Mucosa of rectum (tissue), 2 donors: Measurements from ENCODE around the gene MYH13.

ENCODE experiments used
- H3K27ac ChIP-seq, 2 donors: one replicate each; pipeline ENCODE4 v1.7.0; 2013; ENCODE audit warnings: inconsistent platforms in 2 of 2, low read depth in 2 of 2, low read length in 2 of 2
- H3K27me3 ChIP-seq, 2 donors: one replicate each; pipeline ENCODE4 v1.7.0; 2013; ENCODE audit warnings: low read length in 2 of 2; ENCODE audit not compliant: control insufficient read depth in 2 of 2, insufficient read depth in 2 of 2
- H3K36me3 ChIP-seq, 2 donors: one replicate each; pipeline ENCODE4 v1.7.0; 2013; ENCODE audit warnings: low read length in 2 of 2; ENCODE audit not compliant: control insufficient read depth in 2 of 2, insufficient read depth in 2 of 2
- H3K4me1 ChIP-seq, 2 donors: one replicate each; pipeline ENCODE4 v1.7.0; 2013; ENCODE audit warnings: low read length in 2 of 2, mild to moderate bottlenecking in 1 of 2; ENCODE audit not compliant: control insufficient read depth in 2 of 2, insufficient read depth in 2 of 2
- H3K4me3 ChIP-seq, 2 donors: one replicate each; pipeline ENCODE4 v1.7.0; 2013; ENCODE audit warnings: low read length in 2 of 2
- H3K9ac ChIP-seq, 2 donors: one replicate each; pipeline ENCODE4 v1.7.0; 2013; ENCODE audit warnings: low read length in 2 of 2, low read depth in 1 of 2, mild to moderate bottlenecking in 1 of 2
- H3K9me3 ChIP-seq, 2 donors: one replicate each; pipeline ENCODE4 v1.7.0; 2013; ENCODE audit warnings: low read length in 2 of 2; ENCODE audit not compliant: control insufficient read depth in 2 of 2
- donor health status: healthy.
- donor health status: Normal muscosa, but diverticular disease.

MYH13 gene

GRCh38 chr17:10327640-10328039, 45.2 kb downstream of the MYH13 start:
- H3K27me3 ChIP-seq = no peaks in the 10 kb centered on the region
- no peaks in the 10 kb centered on the region for H3K4me1 ChIP-seq
- H3K9me3 ChIP-seq = no peaks in the 10 kb centered on the region
- no peaks in the 10 kb centered on the region for H3K36me3 ChIP-seq
- H3K27ac ChIP-seq = no peak overlapping the region
- no peak overlapping the region for H3K9ac ChIP-seq
- no peak overlapping the region for H3K4me3 ChIP-seq

GRCh38 chr17:10325031-10325695, 47.6 kb downstream of the MYH13 start:
- no peak overlapping the region for H3K27ac ChIP-seq
- H3K4me3 ChIP-seq = no peak overlapping the region
- H3K4me1 ChIP-seq = no peaks in the 10 kb centered on the region
- H3K36me3 ChIP-seq = no peaks in the 10 kb centered on the region
- H3K27me3 ChIP-seq = no peaks in the 10 kb centered on the region
- H3K9ac ChIP-seq = no peak overlapping the region
- no peaks in the 10 kb centered on the region for H3K9me3 ChIP-seq

GRCh38 chr17:10323812-10324610, 48.8 kb downstream of the MYH13 start:
- no peaks in the 10 kb centered on the region for H3K27me3 ChIP-seq
- no peak overlapping the region for H3K9ac ChIP-seq
- H3K4me1 ChIP-seq = no peaks in the 10 kb centered on the region
- H3K36me3 ChIP-seq = no peaks in the 10 kb centered on the region
- no peak overlapping the region for H3K27ac ChIP-seq
- no peaks in the 10 kb centered on the region for H3K9me3 ChIP-seq
- no peak overlapping the region for H3K4me3 ChIP-seq

GRCh38 chr17:10318535-10318934, 54.3 kb downstream of the MYH13 start:
- Histone ChIP-seq H3K36me3 (no peaks in the 10 kb centered on the region), H3K27me3 (no peaks in the 10 kb centered on the region), H3K4me1 (no peaks in the 10 kb centered on the region), H3K4me3 (no peak overlapping the region), H3K9me3 (no peaks in the 10 kb centered on the region), H3K27ac (no peak overlapping the region), H3K9ac (no peak overlapping the region)

- no peaks in the 10 kb centered on the region for H3K36me3 ChIP-seq
- H3K27me3 ChIP-seq = no peaks in the 10 kb centered on the region
- no peak overlapping the region for H3K4me3 ChIP-seq
- no peak overlapping the region for H3K9ac ChIP-seq
- no peak overlapping the region for H3K27ac ChIP-seq
- no peaks in the 10 kb centered on the region for H3K9me3 ChIP-seq
- no peaks in the 10 kb centered on the region for H3K4me1 ChIP-seq
Observed at GRCh38 chr17:10317543-10317834, 55.3 kb downstream of the MYH13 start.

- Histone ChIP-seq H3K4me3 (no peak overlapping the region), H3K9ac (no peak overlapping the region), H3K27ac (no peak overlapping the region), H3K36me3 (no peaks in the 10 kb centered on the region), H3K9me3 (no peaks in the 10 kb centered on the region), H3K4me1 (no peaks in the 10 kb centered on the region), H3K27me3 (no peaks in the 10 kb centered on the region)
Observed at GRCh38 chr17:10316801-10317542, 55.8 kb downstream of the MYH13 start.

GRCh38 chr17:10314329-10314728, 58.5 kb downstream of the MYH13 start:
- Histone ChIP-seq H3K4me1 (no peaks in the 10 kb centered on the region), H3K27ac (no peak overlapping the region), H3K9ac (no peak overlapping the region), H3K36me3 (no peaks in the 10 kb centered on the region), H3K9me3 (no peaks in the 10 kb centered on the region), H3K27me3 (no peaks in the 10 kb centered on the region), H3K4me3 (no peak overlapping the region)

- Histone ChIP-seq H3K36me3 (no peaks in the 10 kb centered on the region), H3K4me3 (no peak overlapping the region), H3K9ac (no peak overlapping the region), H3K27me3 (no peaks in the 10 kb centered on the region), H3K27ac (no peak overlapping the region), H3K9me3 (no peaks in the 10 kb centered on the region), H3K4me1 (no peaks in the 10 kb centered on the region)
Observed at GRCh38 chr17:10313037-10313672, 59.7 kb downstream of the MYH13 start.

GRCh38 chr17:10311131-10311530, 61.7 kb downstream of the MYH13 start:
- H3K27ac ChIP-seq = no peak overlapping the region
- no peaks in the 10 kb centered on the region for H3K9me3 ChIP-seq
- H3K27me3 ChIP-seq = no peaks in the 10 kb centered on the region
- no peaks in the 10 kb centered on the region for H3K36me3 ChIP-seq
- H3K4me3 ChIP-seq = no peak overlapping the region
- no peaks in the 10 kb centered on the region for H3K4me1 ChIP-seq
- no peak overlapping the region for H3K9ac ChIP-seq
